H1 (cell line): ENCODE measurements around the gene CYP46A1. TPM values are rescaled to one million over a fixed set of nuclear protein-coding genes. Genes with fewer than 3 reads are reported as not detected.

Experiments used
- CTCF ChIA-PET: fragments of 300-600 bp; sonication (Branson Sonifier 250); formaldehyde crosslinking; loops from one replicate; lab custom pipeline; 2021; ENCODE audit not compliant: partially characterized antibody; lab: Charles Lee
- POLR2A ChIA-PET: fragments of 300-600 bp; sonication (Branson Sonifier 250); formaldehyde crosslinking; loops from one replicate; lab custom pipeline; 2021; ENCODE audit warnings: inconsistent platforms; ENCODE audit not compliant: partially characterized antibody; lab: Charles Lee
- DNase-seq, 2 experiments: peaks; one replicate each; pipeline versions ENCODE4 v3.0.0 to v3.0.0-alpha.2; 2010 to 2022; ENCODE audit warnings: low spot score in 2 of 2, low read depth in 1 of 2, mixed read lengths in 1 of 2
- FAIRE-seq: peaks from 2 replicates; lab custom pipeline; 2011; peaks lifted over from hg19 to GRCh38; lab: Jason Lieb, UNC
- H2AFZ ChIP-seq: 2 replicates; pipeline ENCODE4 v1.8.1; 2012; ENCODE audit warnings: low read length, inconsistent platforms
- H2AK5ac ChIP-seq: 2 replicates; pipeline ENCODE4 v1.6.1; 2013; ENCODE audit warnings: low read depth, low read length
- H2BK120ac ChIP-seq: replicated peaks from 2 replicates; pipeline ENCODE3; 2013; ENCODE audit warnings: low read depth, low read length, inconsistent platforms
- H2BK12ac ChIP-seq: 2 replicates; pipeline ENCODE4 v1.6.1; 2013; ENCODE audit warnings: low read depth, low read length
- H2BK15ac ChIP-seq: 2 replicates; pipeline ENCODE4 v1.6.1; 2013; ENCODE audit warnings: low read length
- H2BK20ac ChIP-seq: 2 replicates; pipeline ENCODE4 v1.6.1; 2013; ENCODE audit warnings: low read length
- H2BK5ac ChIP-seq: 2 replicates; pipeline ENCODE4 v1.6.1; 2013; ENCODE audit warnings: low read depth, low read length
- H3K14ac ChIP-seq: 2 replicates; pipeline ENCODE4 v1.6.1; 2013; ENCODE audit warnings: inconsistent platforms; ENCODE audit not compliant: insufficient read length
- H3K18ac ChIP-seq: 2 replicates; pipeline ENCODE4 v1.6.1; 2013; ENCODE audit warnings: low read length; ENCODE audit errors: extremely low read depth
- H3K23ac ChIP-seq: 2 replicates; pipeline ENCODE4 v1.6.1; 2013; ENCODE audit warnings: inconsistent platforms; ENCODE audit not compliant: insufficient read length
- H3K23me2 ChIP-seq: 2 replicates; pipeline ENCODE4 v1.6.1; 2013; ENCODE audit warnings: low read depth, low read length
- H3K27ac ChIP-seq: 2 replicates; pipeline ENCODE4 v1.6.1; 2011; ENCODE audit warnings: low read depth, low read length, inconsistent platforms
- H3K27me3 ChIP-seq, 4 experiments: replicated peaks in 1 of 4; 1 replicate in 1 of 4; 2 replicates in 3 of 4; pipeline versions ENCODE4 v1.6.1 to v1.8.1; 2011 to 2013; ENCODE audit warnings: low read length in 3 of 4, mild to moderate bottlenecking in 3 of 4, inconsistent platforms in 2 of 4, mixed read lengths in 2 of 4, moderate library complexity in 1 of 4; ENCODE audit not compliant: control insufficient read depth in 3 of 4, insufficient read depth in 3 of 4; ENCODE audit errors: extremely low read depth in 1 of 4
- H3K36me3 ChIP-seq, 4 experiments: 2 replicates each; pipeline versions ENCODE4 v1.6.1 to v1.8.1; 2011 to 2013; ENCODE audit warnings: mild to moderate bottlenecking in 4 of 4, low read length in 3 of 4, moderate library complexity in 2 of 4, control low read depth in 1 of 4, inconsistent platforms in 1 of 4; ENCODE audit not compliant: insufficient read depth in 4 of 4, control insufficient read depth in 2 of 4
- H3K4ac ChIP-seq: replicated peaks from 2 replicates; pipeline ENCODE3; 2013; ENCODE audit warnings: low read length, low read depth, mixed read lengths, inconsistent platforms; ENCODE audit not compliant: insufficient read length
- H3K4me1 ChIP-seq, 4 experiments: replicated peaks in 1 of 4; 1 replicate in 1 of 4; 2 replicates in 3 of 4; pipeline versions ENCODE4 v1.6.1 to v1.8.1; 2011 to 2013; ENCODE audit warnings: low read length in 3 of 4, inconsistent platforms in 2 of 4, mixed read lengths in 1 of 4; ENCODE audit not compliant: insufficient read depth in 4 of 4, control insufficient read depth in 3 of 4
- H3K4me2 ChIP-seq, 2 experiments: 2 replicates each; pipeline versions ENCODE4 v1.6.1 to v1.8.1; 2011 to 2013; ENCODE audit warnings: low read depth in 2 of 2, low read length in 2 of 2, control low read depth in 1 of 2, inconsistent platforms in 1 of 2, mild to moderate bottlenecking in 1 of 2; ENCODE audit not compliant: insufficient read depth in 1 of 2
- H3K4me3 ChIP-seq, 4 experiments: fragments of 200-600, 300-600 bp in 1 of 4; sonication (generic), shearing (Covaris generic), sonication (Bioruptor Twin) in 1 of 4; 2 replicates each; pipeline versions ENCODE4 v1.5.1 to v1.8.1; 2011 to 2016; ENCODE audit warnings: low read length in 4 of 4, low read depth in 3 of 4, control low read depth in 2 of 4, inconsistent platforms in 2 of 4, mild to moderate bottlenecking in 2 of 4, mixed read lengths in 1 of 4, moderate library complexity in 1 of 4; ENCODE audit not compliant: insufficient read depth in 2 of 4; ENCODE audit errors: extremely low read depth in 1 of 4
- H3K56ac ChIP-seq: replicated peaks from 2 replicates; pipeline ENCODE3; 2013; ENCODE audit warnings: low read depth, mild to moderate bottlenecking, mixed read lengths, low read length, inconsistent platforms; ENCODE audit not compliant: insufficient read length
- H3K79me1 ChIP-seq: 2 replicates; pipeline ENCODE4 v1.6.1; 2013; ENCODE audit warnings: low read depth, low read length, control low read depth
- H3K79me2 ChIP-seq, 2 experiments: 2 replicates each; pipeline versions ENCODE4 v1.6.1 to v1.8.1; 2012 to 2013; ENCODE audit warnings: low read length in 2 of 2, mild to moderate bottlenecking in 2 of 2, inconsistent platforms in 1 of 2; ENCODE audit not compliant: insufficient read depth in 2 of 2, control insufficient read depth in 1 of 2
- H3K9ac ChIP-seq, 4 experiments: replicated peaks in 1 of 4; 1 replicate in 1 of 4; 2 replicates in 3 of 4; pipeline versions ENCODE4 v1.6.1 to v1.8.1; 2011 to 2013; ENCODE audit warnings: low read depth in 3 of 4, low read length in 3 of 4, control low read depth in 2 of 4, mild to moderate bottlenecking in 2 of 4, moderate library complexity in 2 of 4, inconsistent platforms in 1 of 4; ENCODE audit errors: extremely low read depth in 1 of 4
- H3K9me3 ChIP-seq, 2 experiments: 2 replicates each; pipeline versions ENCODE4 v1.6.1 to v1.8.1; 2012 to 2013; ENCODE audit warnings: mild to moderate bottlenecking in 2 of 2, moderate library complexity in 2 of 2, control low read depth in 1 of 2, inconsistent platforms in 1 of 2, low read depth in 1 of 2, low read length in 1 of 2, mixed read lengths in 1 of 2; ENCODE audit not compliant: insufficient read depth in 2 of 2
- H4K20me1 ChIP-seq, 2 experiments: replicated peaks in 1 of 2; 2 replicates each; pipeline versions ENCODE3 to v1.8.1; 2011 to 2013; ENCODE audit warnings: inconsistent platforms in 2 of 2, low read length in 2 of 2, mild to moderate bottlenecking in 1 of 2; ENCODE audit not compliant: insufficient read depth in 2 of 2, control insufficient read depth in 1 of 2
- H4K5ac ChIP-seq: 2 replicates; pipeline ENCODE4 v1.6.1; 2013; ENCODE audit warnings: low read length, low read depth, mixed read lengths, inconsistent platforms; ENCODE audit not compliant: insufficient read length
- H4K8ac ChIP-seq: 2 replicates; pipeline ENCODE4 v1.8.0; 2013; ENCODE audit warnings: mild to moderate bottlenecking, moderate library complexity, low read length, inconsistent platforms; ENCODE audit not compliant: insufficient read depth; ENCODE audit errors: extremely low read depth
- H4K91ac ChIP-seq: replicated peaks from 2 replicates; pipeline ENCODE3; 2013; ENCODE audit warnings: low read length, mixed read lengths, inconsistent platforms; ENCODE audit not compliant: insufficient read length
- CTBP2 ChIP-seq: IDR thresholded peaks from 2 replicates; pipeline ENCODE4 v1.7.0; 2011; ENCODE audit warnings: borderline replicate concordance, mild to moderate bottlenecking, moderate library complexity, mixed read lengths, low read length; ENCODE audit not compliant: insufficient read depth, insufficient read length
- HDAC2 ChIP-seq, 2 experiments: fragments of 300-600 bp in 1 of 2; sonication (generic) in 1 of 2; IDR thresholded peaks; 2 replicates each; pipeline ENCODE4 v1.6.1; 2011 to 2012; ENCODE audit warnings: low read depth in 2 of 2, low read length in 2 of 2, mild to moderate bottlenecking in 2 of 2, moderate library complexity in 2 of 2, borderline replicate concordance in 1 of 2, inconsistent platforms in 1 of 2
- RBBP5 ChIP-seq: IDR thresholded peaks from 2 replicates; pipeline ENCODE4 v1.7.1; 2012; ENCODE audit warnings: low read depth, mild to moderate bottlenecking, inconsistent platforms, low read length, moderate library complexity, borderline replicate concordance
- WGBS, 2 experiments: shearing (Covaris generic) in 1 of 2; methylation state at CpG; one replicate each; pipeline versions ENCODE4 v1.1.6 to v1.1.7; 2013 to 2015; ENCODE audit warnings: low lambda C conversion rate in 2 of 2, mixed read lengths in 2 of 2, inconsistent platforms in 1 of 2, low coverage in 1 of 2, missing lambda C conversion rate in 1 of 2; ENCODE audit not compliant: insufficient replicate concordance in 2 of 2, insufficient coverage in 1 of 2, insufficient read length in 1 of 2; ENCODE audit errors: extremely low coverage in 1 of 2, missing lambda C conversion rate in 1 of 2; 5-methylcytosine and 5-hydroxymethylcytosine counted together
- polyA plus RNA-seq, 7 experiments: library from polyadenylated mRNA; depleted of rRNA in 3 of 7; stranded (reverse) in 5 of 7; unstranded in 2 of 7; fragments of >200 nt in 5 of 7; fragments of 200-250 nt in 2 of 7; gene quantifications; 1 replicate in 5 of 7; 2 replicates in 1 of 7; 4 replicates in 1 of 7; pipeline versions ENCODE4 v1.2.1 to v1.2.3, GENCODE V29; 2011 to 2013; ENCODE audit warnings: missing spikeins in 2 of 7, mixed read lengths in 2 of 7
- total RNA-seq: library from RNA; stranded (reverse); fragmentation: NEBNext Ultra II Directional; extraction: Animal tissue kit (Norgen Biotek cat#: 25700); gene quantifications from 2 replicates; pipeline ENCODE4 v1.2.1, GENCODE V29; 2021
- TF ChIP-seq, protein P1 (sequence below): IDR thresholded peaks from 2 replicates; pipeline ENCODE4 v1.6.1; 2012; ENCODE audit warnings: inconsistent platforms

The CYP46A1 gene
- total and polyA plus RNA-seq, 2 of the 8 experiments (the other 6 are each of a cell fraction or from before 2014, with no cell fraction given), result 0.41 to 1.3 TPM

DNA sequence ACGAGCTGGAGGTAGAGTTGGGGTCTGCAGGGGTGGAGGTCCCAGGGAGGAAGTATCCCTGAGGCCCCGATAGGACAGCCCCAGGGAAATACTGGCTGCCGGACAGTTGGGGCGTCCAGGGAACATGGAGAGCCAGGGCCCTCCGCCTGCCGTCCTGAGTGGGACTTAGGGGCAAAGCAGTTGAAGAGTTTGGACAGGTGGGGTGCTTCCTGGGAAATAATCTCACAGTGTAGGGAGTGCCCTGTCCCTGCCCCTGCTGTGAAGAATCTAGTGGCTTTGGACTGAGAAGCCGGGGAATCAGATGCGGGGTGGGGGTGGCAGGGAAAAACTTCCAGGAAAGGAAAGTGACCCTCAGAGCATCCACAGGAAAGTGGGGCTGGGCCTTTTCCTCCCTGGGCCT is 49.0 kb upstream of the CYP46A1 start:
- FAIRE-seq (no peak), DNase-seq (no peak)
- Histone ChIP-seq H2BK12ac (no peak overlapping the region), H2AK5ac (no peak overlapping the region), H3K4ac (no peak overlapping the region), H4K91ac (no peak overlapping the region), H2BK20ac (no peak overlapping the region), H3K79me1 (no peaks in the 10 kb centered on the region), H4K20me1 (no peaks in the 10 kb centered on the region), H4K5ac (no peak overlapping the region), H3K14ac (no peak overlapping the region), H3K56ac (no peak overlapping the region), H3K23ac (no peak overlapping the region), H3K4me2 (no peak overlapping the region), H2BK120ac (no peak overlapping the region), H3K9me3 (no peaks in the 10 kb centered on the region), H3K36me3 (no peaks in the 10 kb centered on the region), H3K4me1 (no peaks in the 10 kb centered on the region), H2BK15ac (no peak overlapping the region), H4K8ac (no peak overlapping the region), H3K27ac (no peak overlapping the region), H2BK5ac (no peak overlapping the region), H3K9ac (no peak overlapping the region), H3K27me3 (no peaks in the 10 kb centered on the region; a peak in 1 of 7 replicates), H3K18ac (no peak overlapping the region), H3K4me3 (no peak overlapping the region)
- CTCF ChIA-PET, result interaction anchor here (1.1 to 1.8 kb wide), 6 partner anchors 9 to 117 kb away, joined by 3 to 4 read pairs (median 4); no protein-coding TSS in a partner anchor
- WGBS, 2 experiments, result 89% methylated on average over 7 of the region's 8 CpGs; no CpG with 5 or more reads in 1 of the 2 experiments
- POLR2A ChIA-PET, result no interaction called here
- TF ChIP-seq, protein P1, sequence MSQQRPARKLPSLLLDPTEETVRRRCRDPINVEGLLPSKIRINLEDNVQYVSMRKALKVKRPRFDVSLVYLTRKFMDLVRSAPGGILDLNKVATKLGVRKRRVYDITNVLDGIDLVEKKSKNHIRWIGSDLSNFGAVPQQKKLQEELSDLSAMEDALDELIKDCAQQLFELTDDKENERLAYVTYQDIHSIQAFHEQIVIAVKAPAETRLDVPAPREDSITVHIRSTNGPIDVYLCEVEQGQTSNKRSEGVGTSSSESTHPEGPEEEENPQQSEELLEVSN, result no peak
- TF ChIP-seq CTBP2 (no peak), RBBP5 (no peak), HDAC2 (IDR thresholded peaks at IDR 0.05; ENCODE audit: borderline replicate concordance in 1 of 2, low read depth in 2 of 2, low read length in 2 of 2) (no peak)
- TF ChIP-seq, all 59 proteins: peak for 0
- no peaks in the 10 kb centered on the region for H3K23me2 ChIP-seq
- no peak overlapping the region for H2AFZ ChIP-seq
- H3K79me2 ChIP-seq, result no peaks in the 10 kb centered on the region
